ENCODE data around the gene HGD.

The HGD gene

DNA sequence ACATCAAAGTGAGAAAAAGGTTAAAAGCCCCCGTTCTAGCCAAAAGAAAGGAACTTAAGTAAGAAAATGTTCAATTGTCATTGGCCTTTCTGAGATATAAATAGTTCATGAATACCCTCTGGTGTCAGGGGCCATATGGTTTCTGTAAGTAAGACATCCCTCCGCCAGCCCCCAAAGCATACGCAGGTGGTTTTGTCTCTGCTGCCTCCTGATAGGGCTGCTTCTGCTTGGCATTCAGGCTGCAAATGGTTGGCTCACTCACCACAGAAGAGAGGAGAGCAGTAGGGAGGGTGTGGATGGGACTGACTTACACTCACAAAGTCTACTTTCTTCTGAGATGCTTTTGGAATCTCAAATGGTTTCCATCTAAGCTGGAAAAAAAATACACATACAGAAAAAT lies 29.8 kb downstream of the HGD start:
- H3K4me3 ChIP-seq (ENCODE audit: control insufficient read depth, low read depth, low read length) = no peak overlapping the region
- TF ChIP-seq, protein P1, sequence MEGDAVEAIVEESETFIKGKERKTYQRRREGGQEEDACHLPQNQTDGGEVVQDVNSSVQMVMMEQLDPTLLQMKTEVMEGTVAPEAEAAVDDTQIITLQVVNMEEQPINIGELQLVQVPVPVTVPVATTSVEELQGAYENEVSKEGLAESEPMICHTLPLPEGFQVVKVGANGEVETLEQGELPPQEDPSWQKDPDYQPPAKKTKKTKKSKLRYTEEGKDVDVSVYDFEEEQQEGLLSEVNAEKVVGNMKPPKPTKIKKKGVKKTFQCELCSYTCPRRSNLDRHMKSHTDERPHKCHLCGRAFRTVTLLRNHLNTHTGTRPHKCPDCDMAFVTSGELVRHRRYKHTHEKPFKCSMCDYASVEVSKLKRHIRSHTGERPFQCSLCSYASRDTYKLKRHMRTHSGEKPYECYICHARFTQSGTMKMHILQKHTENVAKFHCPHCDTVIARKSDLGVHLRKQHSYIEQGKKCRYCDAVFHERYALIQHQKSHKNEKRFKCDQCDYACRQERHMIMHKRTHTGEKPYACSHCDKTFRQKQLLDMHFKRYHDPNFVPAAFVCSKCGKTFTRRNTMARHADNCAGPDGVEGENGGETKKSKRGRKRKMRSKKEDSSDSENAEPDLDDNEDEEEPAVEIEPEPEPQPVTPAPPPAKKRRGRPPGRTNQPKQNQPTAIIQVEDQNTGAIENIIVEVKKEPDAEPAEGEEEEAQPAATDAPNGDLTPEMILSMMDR (conservative IDR thresholded peaks at IDR 0.05; ENCODE audit: control insufficient read depth, insufficient read depth, low read depth, low read length) = no peak

DNA sequence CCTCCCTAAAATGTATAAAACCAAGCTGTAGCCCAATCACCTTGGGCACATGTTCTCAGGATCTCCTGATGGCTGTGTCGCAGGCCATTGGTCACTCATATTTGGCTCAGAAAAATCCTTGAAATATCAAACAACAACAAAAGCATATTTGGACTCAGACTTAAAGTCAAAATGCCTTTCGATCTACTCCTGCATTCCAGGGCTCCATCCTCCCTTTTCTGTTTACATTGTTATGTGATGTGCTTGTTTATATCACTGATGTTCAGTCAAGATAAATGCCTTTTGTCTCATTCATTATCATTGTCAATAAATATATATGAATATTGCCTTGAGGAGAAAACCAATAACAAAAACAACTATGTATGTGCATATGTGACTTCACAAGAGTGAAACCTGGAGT lies 31.7 kb downstream of the HGD start:
- TF ChIP-seq, protein P1 (conservative IDR thresholded peaks at IDR 0.05; ENCODE audit: control insufficient read depth, insufficient read depth, low read depth, low read length) = no peak
- H3K4me3 ChIP-seq (ENCODE audit: control insufficient read depth, low read depth, low read length) = no peak overlapping the region
- no peak for DNase-seq (ENCODE audit: low read depth)

More for the DNA sequence above, 29.8 kb downstream of the HGD start:
- no peak for DNase-seq (ENCODE audit: low read depth)

DNA sequence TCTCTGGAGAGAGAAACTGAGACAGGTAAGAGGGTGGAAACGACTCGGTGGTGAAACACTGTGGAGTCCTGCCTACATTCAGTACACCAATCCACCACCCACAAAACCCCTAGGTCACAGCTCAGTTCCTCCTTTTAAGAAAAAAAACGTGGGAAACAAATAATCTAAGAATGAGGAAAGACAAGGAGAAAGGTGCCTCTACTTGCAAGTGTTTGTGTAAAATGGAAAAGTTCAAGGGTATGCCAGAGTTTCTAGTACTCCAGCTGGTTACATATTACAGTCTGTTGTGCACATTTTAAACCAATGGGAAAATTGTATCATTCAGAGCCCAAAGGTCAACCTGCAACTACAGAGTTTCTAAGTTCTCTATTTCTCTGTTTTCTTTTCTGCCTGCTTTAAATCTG lies 32.2 kb downstream of the HGD start:
- H3K4me3 ChIP-seq (ENCODE audit: control insufficient read depth, low read depth, low read length) = no peak overlapping the region
- TF ChIP-seq, protein P1 (conservative IDR thresholded peaks at IDR 0.05; ENCODE audit: control insufficient read depth, insufficient read depth, low read depth, low read length) = no peak
- no peak for DNase-seq (ENCODE audit: low read depth)

DNA sequence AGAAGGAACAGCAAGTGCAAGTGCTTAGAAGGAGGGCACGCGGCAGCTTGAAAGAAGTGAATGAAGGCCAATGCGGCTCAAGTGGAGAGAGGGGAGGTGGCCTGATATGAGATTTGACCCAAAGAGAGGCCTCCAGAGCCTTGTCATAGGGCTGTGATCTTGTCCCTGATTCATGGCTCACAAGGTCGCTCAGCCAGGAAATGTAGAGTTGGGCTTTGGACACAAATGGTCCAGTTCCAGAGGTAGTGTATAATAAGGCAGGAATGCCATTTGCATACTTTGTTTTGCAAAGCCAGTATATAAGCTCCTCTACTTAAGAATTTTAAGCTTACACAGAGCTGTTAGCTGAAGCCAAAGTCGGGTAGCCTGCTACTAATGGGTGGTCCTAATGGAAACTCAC lies 33.7 kb downstream of the HGD start:
- TF ChIP-seq, protein P1 (conservative IDR thresholded peaks at IDR 0.05; ENCODE audit: control insufficient read depth, insufficient read depth, low read depth, low read length) = no peak
- no peak for DNase-seq (ENCODE audit: low read depth)
- no peak overlapping the region for H3K4me3 ChIP-seq (ENCODE audit: control insufficient read depth, low read depth, low read length)

DNA sequence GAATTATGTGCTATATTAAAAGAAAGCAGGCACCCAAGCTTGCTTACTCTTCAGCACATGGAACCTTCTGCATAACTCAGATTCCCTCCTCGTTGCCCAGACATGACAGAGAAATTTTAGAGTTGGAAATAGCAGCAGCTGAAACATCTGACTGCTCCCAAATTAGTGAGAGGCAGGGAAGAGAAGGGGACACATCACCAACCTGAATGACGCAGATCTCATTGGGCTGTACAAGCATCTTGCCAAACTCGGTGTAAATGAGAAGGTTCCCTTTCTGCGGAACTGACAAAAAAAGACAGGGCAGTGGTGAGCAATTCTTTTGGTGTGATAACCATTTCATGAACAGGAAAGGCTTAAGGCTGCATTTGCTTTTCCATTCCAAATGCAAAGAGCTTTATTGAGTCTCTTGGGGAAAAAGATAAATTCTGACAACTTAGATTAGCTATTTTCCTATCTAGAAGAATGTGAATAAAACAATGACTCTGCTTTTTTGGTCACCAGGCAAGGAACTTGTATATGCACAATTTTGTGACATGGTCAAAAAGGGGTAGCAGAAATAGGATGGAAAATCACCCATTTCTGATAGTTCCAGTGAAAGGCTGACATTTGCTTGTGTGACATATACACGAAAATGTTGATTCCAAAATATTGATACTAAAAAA lies 35.1 kb downstream of the HGD start:
- DNase-seq (ENCODE audit: low read depth) = no peak
- H3K4me3 ChIP-seq (ENCODE audit: control insufficient read depth, low read depth, low read length) = no peak overlapping the region
- TF ChIP-seq, protein P1 (conservative IDR thresholded peaks at IDR 0.05; ENCODE audit: control insufficient read depth, insufficient read depth, low read depth, low read length) = no peak

DNA sequence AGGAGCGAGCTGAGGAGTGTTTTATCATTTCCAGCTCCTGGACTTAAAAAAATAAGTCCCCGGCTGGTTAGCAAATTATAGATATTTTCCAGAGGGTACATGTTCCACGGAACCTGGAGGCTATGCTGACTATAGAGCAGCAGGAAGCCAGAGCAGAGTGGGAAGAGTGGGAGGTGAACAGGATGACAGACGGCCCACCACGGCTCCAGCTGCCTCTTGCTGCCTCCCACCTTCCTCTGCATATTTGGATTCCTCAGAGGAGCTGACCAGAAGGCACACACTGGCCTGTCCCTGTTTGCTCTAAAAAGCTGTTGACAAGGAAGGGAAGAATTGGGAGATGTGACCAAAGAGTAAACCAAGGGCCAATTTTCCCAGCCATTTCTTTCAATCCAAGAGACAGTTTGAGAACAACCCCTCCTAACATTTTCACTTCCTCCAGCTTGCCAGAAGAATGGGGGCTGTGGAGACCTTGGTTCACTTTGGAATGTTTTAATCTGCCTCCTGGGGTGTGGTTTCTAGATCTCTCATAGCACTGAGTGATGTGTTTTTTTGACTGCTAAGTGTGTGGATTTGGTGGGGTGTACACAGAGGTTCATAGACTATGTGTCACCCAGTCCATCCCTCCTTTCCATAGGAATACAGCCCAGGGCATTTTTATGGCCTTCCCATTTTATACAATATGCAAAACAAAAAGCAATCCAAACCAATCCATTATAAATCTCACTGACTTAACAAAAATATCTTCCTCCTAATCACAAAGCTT lies 36.8 kb downstream of the HGD start:
- DNase-seq (ENCODE audit: low read depth) = no peak
- no peak overlapping the region for H3K4me3 ChIP-seq (ENCODE audit: control insufficient read depth, low read depth, low read length)
- TF ChIP-seq, protein P1 (conservative IDR thresholded peaks at IDR 0.05; ENCODE audit: control insufficient read depth, insufficient read depth, low read depth, low read length) = no peak

Data from fibroblast of mammary gland (primary cell).